Lower leg skin (tissue), 4 donors: Measurements from ENCODE around the gene CILP. TPM values are rescaled to one million over a fixed set of nuclear protein-coding genes. Genes with fewer than 3 reads are reported as not detected.

Experiments used
- DNase-seq, 2 donors: peaks; one replicate each; pipeline ENCODE4 v3.0.0-alpha.2; 2019; ENCODE audit warnings: low spot score in 2 of 2
- H3K4me3 ChIP-seq: fragments of 200-600 bp; sonication (generic); 2 replicates; pipeline ENCODE4 v1.5.1; 2017; ENCODE audit warnings: mild to moderate bottlenecking, low read depth; ENCODE audit not compliant: poor library complexity, severe bottlenecking
- CTCF ChIP-seq, 3 donors: fragments of 450-650 bp; IDR thresholded peaks; one replicate each; pipeline ENCODE4 v1.5.1; 2016; ENCODE audit warnings: antibody characterized with exemption in 3 of 3, mild to moderate bottlenecking in 3 of 3, moderate library complexity in 2 of 3
- POLR2A ChIP-seq, 2 donors: fragments of 450-650 bp; IDR thresholded peaks; one replicate each; pipeline ENCODE4 v1.6.1; 2016 to 2017; ENCODE audit warnings: antibody characterized with exemption in 2 of 2, mild to moderate bottlenecking in 1 of 2, moderate library complexity in 1 of 2
- WGBS, 2 donors: methylation state at CpG; one replicate each; pipeline ENCODE4 v1.1.5; 2018; 5-methylcytosine and 5-hydroxymethylcytosine counted together
- intact Hi-C: fragments of 100-400 bp; cut with DNase I; formaldehyde crosslinking; loops from one replicate; pipeline ENCODE4 v1.15.0; 2023; ENCODE audit warnings: low total_unique reads
- total RNA-seq, 4 donors: library from RNA; depleted of rRNA; stranded (reverse); fragments of >200 nt; gene quantifications; one replicate each; pipeline ENCODE4 v1.1.0, GENCODE V29; 2016

CILP gene
- total RNA-seq, 4 donors from 2014 or later: 3.9 to 66.8 (median 9.3) TPM

- 59 to 60% methylated on average over 1 of the region's 1 CpG for WGBS, 2 donors
- DNase-seq: no peak
- TF ChIP-seq POLR2A (IDR thresholded peaks at IDR 0.05) (no peak), CTCF (IDR thresholded peaks at IDR 0.05) (no peak)
- intact Hi-C loops: no loop called here
- no peak overlapping the region for H3K4me3 ChIP-seq
Measured at GRCh38 chr15:65254758-65255157, 43.5 kb upstream of the CILP start.

GRCh38 chr15:65254356-65254755 lies 43.1 kb upstream of the CILP start:
- no peak for TF ChIP-seq CTCF (IDR thresholded peaks at IDR 0.05)
- no peak for TF ChIP-seq POLR2A (IDR thresholded peaks at IDR 0.05)
- intact Hi-C loops: no loop called here
- no peak overlapping the region for H3K4me3 ChIP-seq
- WGBS, 2 donors: 40 to 43% methylated on average over 4 of the region's 4 CpGs
- no peak for DNase-seq

GRCh38 chr15:65249641-65250040 lies 38.4 kb upstream of the CILP start:
- WGBS, 2 donors: 58 to 67% methylated on average over 2 of the region's 2 CpGs
- intact Hi-C loops: no loop called here

GRCh38 chr15:65248511-65249255 lies 37.4 kb upstream of the CILP start:
- H3K4me3 ChIP-seq: no peak overlapping the region
- intact Hi-C loops: no loop called here
- 90 to 93% methylated on average over 9 of the region's 9 CpGs for WGBS, 2 donors
- TF ChIP-seq CTCF (IDR thresholded peaks at IDR 0.05) (no peak), POLR2A (IDR thresholded peaks at IDR 0.05) (no peak)
- no peak for DNase-seq

More at GRCh38 chr15:65249641-65250040, 38.4 kb upstream of the CILP start:
- H3K4me3 ChIP-seq: no peak overlapping the region
- TF ChIP-seq POLR2A (IDR thresholded peaks at IDR 0.05) (no peak), CTCF (IDR thresholded peaks at IDR 0.05) (no peak)
- DNase-seq: no peak

GRCh38 chr15:65246939-65247338 lies 35.7 kb upstream of the CILP start:
- intact Hi-C loops: no loop called here
- TF ChIP-seq CTCF (IDR thresholded peaks at IDR 0.05) (no peak), POLR2A (IDR thresholded peaks at IDR 0.05) (no peak)
- 94 to 96% methylated on average over 6 of the region's 6 CpGs for WGBS, 2 donors
- no peak for DNase-seq
- H3K4me3 ChIP-seq: no peak overlapping the region
